Embryonic facial prominence (tissue), 1 donor: ENCODE measurements around the gene PITPNM3.

Source experiments
- DNase-seq: peaks from one replicate; pipeline ENCODE4 v3.0.0-alpha.2; 2016; ENCODE audit errors: extremely low spot score

PITPNM3 gene

DNA sequence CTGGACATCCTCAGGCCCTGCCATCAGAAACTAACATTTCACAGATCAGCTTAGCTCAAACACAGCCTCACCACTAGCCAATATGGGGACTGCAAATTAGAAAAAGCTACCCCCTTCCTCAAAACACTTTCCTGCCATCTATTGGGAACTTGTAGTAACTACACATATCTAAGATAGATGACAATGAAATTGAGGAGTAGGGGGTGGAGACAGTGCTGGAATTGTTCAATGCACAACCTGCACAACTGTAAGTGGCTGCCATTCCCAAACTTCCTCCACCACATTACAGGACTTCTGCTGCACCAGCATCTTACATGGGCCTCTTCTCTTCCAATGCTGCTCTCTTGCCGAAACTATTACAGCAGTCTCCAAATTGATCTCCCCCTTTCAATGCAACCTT lies 143.3 kb downstream of the PITPNM3 start:
- DNase-seq: no peak

GRCh38 chr17:6408735-6409134 lies 147.6 kb downstream of the PITPNM3 start:
- DNase-seq: no peak

GRCh38 chr17:6408276-6408675 lies 148.1 kb downstream of the PITPNM3 start:
- no peak for DNase-seq

DNA sequence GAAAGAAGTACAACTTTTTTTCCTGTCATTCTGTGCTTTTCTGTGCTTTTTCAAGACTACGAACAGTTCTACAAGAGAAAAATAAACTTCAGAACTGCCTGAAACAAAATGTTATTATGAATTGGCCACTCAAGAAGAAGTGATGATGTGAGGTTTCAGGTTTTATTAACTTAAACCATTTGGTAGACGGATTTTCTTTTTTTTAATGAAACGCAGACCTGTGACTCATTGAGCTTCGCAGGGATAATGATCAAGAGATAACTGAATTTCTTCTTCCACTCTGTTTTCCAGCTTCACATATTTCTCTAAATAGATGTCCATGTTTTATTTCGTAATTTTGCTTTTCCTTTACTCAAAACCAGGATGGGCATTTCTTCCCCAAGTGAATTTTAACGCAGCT lies 154.1 kb downstream of the PITPNM3 start:
- DNase-seq: no peak
